OCI-LY1 (cell line): ENCODE data around the gene HNRNPA0.

Experiments
- H2AFZ ChIP-seq: fragments of 200-600 bp; sonication (generic), shearing (Covaris generic); 2 replicates; pipeline ENCODE4 v1.6.0; 2014; ENCODE audit warnings: antibody characterized with exemption, mild to moderate bottlenecking, low read length
- H3F3A ChIP-seq: fragments of 200-600 bp; sonication (generic), shearing (Covaris generic); 2 replicates; pipeline ENCODE4 v1.6.0; 2014; ENCODE audit warnings: mild to moderate bottlenecking, antibody characterized with exemption, low read length, moderate library complexity; ENCODE audit not compliant: insufficient read depth
- H3K27ac ChIP-seq: fragments of 200-600 bp; sonication (generic); 2 replicates; pipeline ENCODE4 v1.5.1; 2014; ENCODE audit warnings: low read length, mixed run types, mild to moderate bottlenecking, low read depth; ENCODE audit not compliant: poor library complexity, severe bottlenecking
- H3K27me3 ChIP-seq: fragments of 200-600 bp; sonication (generic); 2 replicates; pipeline ENCODE4 v1.6.0; 2014; ENCODE audit warnings: antibody characterized with exemption, mild to moderate bottlenecking, low read length, moderate library complexity; ENCODE audit not compliant: insufficient read depth
- H3K36me3 ChIP-seq: fragments of 200-600 bp; sonication (generic); 2 replicates; pipeline ENCODE4 v1.6.1; 2014; ENCODE audit warnings: mild to moderate bottlenecking, antibody characterized with exemption, low read length, moderate library complexity, mixed read lengths; ENCODE audit not compliant: insufficient read depth
- H3K4me1 ChIP-seq: fragments of 200-600 bp; sonication (generic); 2 replicates; pipeline ENCODE4 v1.5.1; 2014; ENCODE audit warnings: mild to moderate bottlenecking, low read length, moderate library complexity; ENCODE audit not compliant: insufficient read depth, severe bottlenecking
- H3K4me2 ChIP-seq: fragments of 200-600 bp; sonication (generic), shearing (Covaris generic); 2 replicates; pipeline ENCODE4 v1.6.1; 2014; ENCODE audit warnings: low read length
- H3K4me3 ChIP-seq: fragments of 200-600 bp; sonication (generic); 2 replicates; pipeline ENCODE4 v1.5.1; 2014; ENCODE audit warnings: low read length, low read depth, mild to moderate bottlenecking, mixed read lengths; ENCODE audit not compliant: poor library complexity, severe bottlenecking
- H3K79me2 ChIP-seq: fragments of 200-600 bp; shearing (Covaris generic); 2 replicates; pipeline ENCODE4 v1.6.1; 2016; ENCODE audit warnings: mixed run types, low read length, mixed read lengths; ENCODE audit not compliant: insufficient read depth
- H3K9ac ChIP-seq: fragments of 200-600 bp; sonication (generic), shearing (Covaris generic); 2 replicates; pipeline ENCODE4 v1.6.1; 2014; ENCODE audit warnings: mild to moderate bottlenecking, low read length, mixed read lengths
- H3K9me2 ChIP-seq: fragments of 200-600 bp; sonication (generic), shearing (Covaris generic); 2 replicates; pipeline ENCODE4 v1.6.1; 2014; ENCODE audit warnings: low read depth, mild to moderate bottlenecking, low read length, mixed read lengths
- H3K9me3 ChIP-seq: fragments of 200-600 bp; shearing (Covaris generic); 2 replicates; pipeline ENCODE4 v1.6.1; 2014; ENCODE audit warnings: low read length, mixed read lengths
- H4K20me1 ChIP-seq: fragments of 200-600 bp; sonication (generic), shearing (Covaris generic); 2 replicates; pipeline ENCODE4 v1.6.0; 2016; ENCODE audit warnings: mild to moderate bottlenecking, low read length; ENCODE audit not compliant: insufficient read depth
- CTCF ChIP-seq: fragments of 200-600 bp; sonication (generic), shearing (Covaris generic); IDR thresholded peaks from 2 replicates; pipeline ENCODE4 v1.5.1; 2017; ENCODE audit warnings: mild to moderate bottlenecking, antibody characterized with exemption, low read length, moderate library complexity, mixed read lengths
- EZH2 ChIP-seq: fragments of 200-600 bp; sonication (generic), shearing (Covaris generic); IDR thresholded peaks from 2 replicates; pipeline ENCODE4 v1.8.0; 2017; ENCODE audit warnings: borderline replicate concordance, mixed run types, mild to moderate bottlenecking, antibody characterized with exemption, low read length, moderate library complexity, mixed read lengths

Gene HNRNPA0

GRCh38 chr5:137737349-137738131 lies 16.6 kb downstream of the HNRNPA0 start:
- Histone ChIP-seq H2AFZ (no peak overlapping the region), H3K27ac (no peak overlapping the region), H3K9ac (no peak overlapping the region), H3K27me3 (peaks cover 5% of the 10 kb centered on the region; the same call in 1 of the 2 replicates), H3F3A (no peaks in the 10 kb centered on the region), H3K4me2 (no peak overlapping the region), H3K9me2 (no peaks in the 10 kb centered on the region), H3K79me2 (no peaks in the 10 kb centered on the region), H3K36me3 (no peaks in the 10 kb centered on the region), H4K20me1 (no peaks in the 10 kb centered on the region), H3K4me3 (no peak overlapping the region), H3K9me3 (no peaks in the 10 kb centered on the region), H3K4me1 (no peaks in the 10 kb centered on the region)
- TF ChIP-seq EZH2 (no peak), CTCF (no peak)

- Histone ChIP-seq H3K79me2 (no peaks in the 10 kb centered on the region), H3K9me2 (no peaks in the 10 kb centered on the region), H3K36me3 (no peaks in the 10 kb centered on the region), H3K4me1 (no peaks in the 10 kb centered on the region), H3K27ac (no peak overlapping the region), H3K4me2 (no peak overlapping the region), H3K9me3 (no peaks in the 10 kb centered on the region), H3K4me3 (no peak overlapping the region), H3K9ac (no peak overlapping the region), H3F3A (no peaks in the 10 kb centered on the region), H4K20me1 (no peaks in the 10 kb centered on the region), H3K27me3 (peaks cover 5% of the 10 kb centered on the region; the same call in 1 of the 2 replicates), H2AFZ (no peak overlapping the region)
- TF ChIP-seq EZH2 = no peak
- TF ChIP-seq CTCF = no peak
Observed at GRCh38 chr5:137736496-137736895, 17.7 kb downstream of the HNRNPA0 start.

GRCh38 chr5:137735555-137736284 lies 18.4 kb downstream of the HNRNPA0 start, which contains the start of gene KLHL3:
Gene KLHL3 (minus strand): TSS chr5:137736089. CDS start chr5:137735646, 443 bp downstream.
- H3K27ac ChIP-seq = no peak within 1 kb of the TSS
- no peaks in the 10 kb centered on the region for H3K36me3 ChIP-seq
- H3K9ac ChIP-seq = no peak within 1 kb of the TSS
- no peaks in the 10 kb centered on the region for H4K20me1 ChIP-seq
- no peaks in the 10 kb centered on the region for H3K9me3 ChIP-seq
- H3K9me2 ChIP-seq = no peaks in the 10 kb centered on the region
- no peaks in the 10 kb centered on the region for H3F3A ChIP-seq
- peaks cover 5% of the 10 kb centered on the region; the same call in 1 of the 2 replicates for H3K27me3 ChIP-seq
- H3K4me2 ChIP-seq = no peak within 1 kb of the TSS
- H3K79me2 ChIP-seq = no peaks in the 10 kb centered on the region
- H3K4me3 ChIP-seq = no peak within 1 kb of the TSS
- no peak within 1 kb of the TSS for H2AFZ ChIP-seq
- H3K4me1 ChIP-seq = no peaks in the 10 kb centered on the region
- TF ChIP-seq CTCF (no peak), EZH2 (no peak)
